Liver (tissue), 9 donors: ENCODE measurements around the gene KIF26B. TPM values are rescaled to one million over a fixed set of nuclear protein-coding genes. Genes with fewer than 3 reads are reported as not detected.

Source experiments
- DNase-seq: peaks from one replicate; pipeline ENCODE4 v3.0.0-alpha.2; 2017; ENCODE audit warnings: low spot score
- H3K27ac ChIP-seq, 2 donors: one replicate each; pipeline ENCODE4 v1.7.0; 2013; ENCODE audit warnings: inconsistent platforms in 2 of 2, low read length in 2 of 2, control low read depth in 1 of 2, low read depth in 1 of 2, mild to moderate bottlenecking in 1 of 2
- H3K27me3 ChIP-seq, 4 donors: one replicate each; pipeline versions ENCODE4 v1.6.1 to v1.7.0; 2013; ENCODE audit warnings: low read length in 3 of 4, inconsistent platforms in 1 of 4, mild to moderate bottlenecking in 1 of 4, moderate library complexity in 1 of 4; ENCODE audit not compliant: control insufficient read depth in 4 of 4, insufficient read depth in 4 of 4
- H3K36me3 ChIP-seq, 4 donors: one replicate each; pipeline versions ENCODE4 v1.6.1 to v1.7.0; 2013; ENCODE audit warnings: low read length in 3 of 4, mild to moderate bottlenecking in 3 of 4, low read depth in 1 of 4, moderate library complexity in 1 of 4; ENCODE audit not compliant: control insufficient read depth in 4 of 4, insufficient read depth in 3 of 4
- H3K4me1 ChIP-seq, 4 donors: one replicate each; pipeline versions ENCODE4 v1.6.1 to v1.7.0; 2013; ENCODE audit warnings: low read length in 3 of 4, mild to moderate bottlenecking in 3 of 4, moderate library complexity in 1 of 4; ENCODE audit not compliant: control insufficient read depth in 4 of 4, insufficient read depth in 4 of 4
- H3K4me3 ChIP-seq, 3 donors: one replicate each; pipeline versions ENCODE4 v1.6.1 to v1.7.0; 2013; ENCODE audit warnings: low read length in 3 of 3, control low read depth in 1 of 3, low read depth in 1 of 3, mild to moderate bottlenecking in 1 of 3
- H3K9ac ChIP-seq, 2 donors: one replicate each; pipeline ENCODE4 v1.7.0; 2013; ENCODE audit warnings: low read length in 2 of 2, mild to moderate bottlenecking in 2 of 2, moderate library complexity in 2 of 2, control low read depth in 1 of 2, low read depth in 1 of 2
- H3K9me3 ChIP-seq, 4 donors: one replicate each; pipeline versions ENCODE4 v1.6.1 to v1.7.0; 2013; ENCODE audit warnings: low read length in 3 of 4; ENCODE audit not compliant: control insufficient read depth in 4 of 4
- CTCF ChIP-seq: fragments of 150-350 bp; IDR thresholded peaks from 2 replicates; pipeline ENCODE4 v1.5.1; 2017; ENCODE audit warnings: improper control_type of control experiment, low read depth, low read length; ENCODE audit not compliant: missing input control
- EGR1 ChIP-seq, 2 donors: IDR thresholded peaks; 2 replicates each; pipeline ENCODE4 v1.6.1; 2016 to 2018; ENCODE audit warnings: antibody characterized with exemption in 2 of 2, low read depth in 2 of 2
- FOXA1 ChIP-seq: IDR thresholded peaks from 2 replicates; pipeline ENCODE4 v1.6.1; 2016; ENCODE audit warnings: antibody characterized with exemption
- FOXA2 ChIP-seq: IDR thresholded peaks from 2 replicates; pipeline ENCODE4 v1.6.1; 2016; ENCODE audit warnings: antibody characterized with exemption
- GABPA ChIP-seq, 2 donors: IDR thresholded peaks in 1 of 2; conservative IDR thresholded peaks in 1 of 2; 2 replicates each; pipeline ENCODE4 v1.6.1; 2016; ENCODE audit warnings: antibody characterized with exemption in 2 of 2, mild to moderate bottlenecking in 1 of 2, moderate library complexity in 1 of 2
- HNF4A ChIP-seq, 2 donors: conservative IDR thresholded peaks; 2 replicates each; pipeline ENCODE4 v1.6.1; 2016; ENCODE audit warnings: antibody characterized with exemption in 2 of 2, mild to moderate bottlenecking in 2 of 2
- JUND ChIP-seq, 2 donors: IDR thresholded peaks; 2 replicates each; pipeline ENCODE4 v1.6.1; 2016; ENCODE audit warnings: antibody characterized with exemption in 2 of 2
- NR2F2 ChIP-seq: IDR thresholded peaks from 2 replicates; pipeline ENCODE4 v1.6.1; 2016; ENCODE audit warnings: antibody characterized with exemption
- RAD21 ChIP-seq, 2 donors: IDR thresholded peaks; 2 replicates each; pipeline ENCODE4 v1.6.1; 2016; ENCODE audit warnings: antibody characterized with exemption in 2 of 2, mild to moderate bottlenecking in 2 of 2
- RXRA ChIP-seq, 2 donors: IDR thresholded peaks; 2 replicates each; pipeline ENCODE4 v1.6.1; 2017 to 2018; ENCODE audit warnings: antibody characterized with exemption in 2 of 2, mild to moderate bottlenecking in 1 of 2
- SP1 ChIP-seq: IDR thresholded peaks from 2 replicates; pipeline ENCODE4 v1.6.1; 2018; ENCODE audit warnings: antibody characterized with exemption, mild to moderate bottlenecking
- TAF1 ChIP-seq: conservative IDR thresholded peaks from 2 replicates; pipeline ENCODE4 v1.6.1; 2016; ENCODE audit warnings: antibody characterized with exemption, mild to moderate bottlenecking
- YY1 ChIP-seq: IDR thresholded peaks from 2 replicates; pipeline ENCODE4 v1.6.1; 2016; ENCODE audit warnings: antibody characterized with exemption, mild to moderate bottlenecking
- ZBTB33 ChIP-seq: IDR thresholded peaks from 2 replicates; pipeline ENCODE4 v1.6.1; 2016; ENCODE audit warnings: antibody characterized with exemption
- WGBS: extraction: QIAGEN DNeasy Blood & Tissue Kit; methylation state at CpG from one replicate; pipeline ENCODE4 v1.1.7; 2013; 5-methylcytosine and 5-hydroxymethylcytosine counted together
- polyA plus RNA-seq, 2 donors: library from polyadenylated mRNA; stranded (reverse) in 1 of 2; unstranded in 1 of 2; fragments of 200-250 nt in 1 of 2; fragments of >200 nt in 1 of 2; fragmentation: Nextera tagmentation in 1 of 2; extraction: Ambion mirVana in 1 of 2; gene quantifications; one replicate each; pipeline versions ENCODE4 v1.2.1 to v1.2.3, GENCODE V29; 2013 to 2015
- total RNA-seq, 2 donors: library from RNA; depleted of rRNA; stranded (reverse); fragments of >200 nt; gene quantifications; one replicate each; pipeline ENCODE4 v1.2.3, GENCODE V29; 2014
- TF ChIP-seq, protein P1 (sequence below): IDR thresholded peaks from 2 replicates; pipeline ENCODE4 v1.6.1; 2016; ENCODE audit warnings: antibody characterized with exemption
- TF ChIP-seq, protein P2 (sequence below): IDR thresholded peaks from 2 replicates; pipeline ENCODE4 v1.6.1; 2016; ENCODE audit warnings: antibody characterized with exemption, mild to moderate bottlenecking
- donor health status: healthy.
- donor health status: healthy.
- donor health status: healthy.
- donor health status: healthy.
- donor health status: healthy.

KIF26B gene
- total and polyA plus RNA-seq, 4 donors = 0.10 to 1.7 (median 0.34) TPM

DNA sequence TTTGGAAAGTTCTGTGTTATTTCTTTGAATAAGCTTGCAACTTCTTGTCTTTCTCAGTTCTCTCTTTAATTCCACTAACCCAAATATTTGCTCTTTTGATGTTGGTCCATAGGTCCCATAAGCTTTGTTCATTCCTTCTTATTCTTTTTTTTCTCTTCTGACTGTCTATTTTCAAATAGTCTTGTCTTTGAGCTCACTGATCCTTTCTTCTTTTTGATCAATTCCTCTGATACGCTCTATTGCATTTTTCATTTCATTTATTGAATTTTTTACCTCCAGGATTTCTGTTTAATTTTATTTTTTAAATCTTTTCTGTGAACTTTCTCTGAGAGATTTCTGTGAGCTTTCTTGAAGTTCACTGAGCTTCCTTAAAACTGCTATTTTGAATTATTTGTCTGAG is 486.6 kb downstream of the KIF26B start:
- Histone ChIP-seq H3K27me3 (peaks cover 0 to 4% (median 0%) of the 10 kb centered on the region in 4 donors), H3K4me3 (no peak overlapping the region), H3K4me1 (no peaks in the 10 kb centered on the region), H3K9ac (no peak overlapping the region), H3K36me3 (no peaks in the 10 kb centered on the region), H3K9me3 (peaks cover 0 to 16% (median 4%) of the 10 kb centered on the region in 4 donors), H3K27ac (no peak overlapping the region)
- 100% methylated on average over 1 of the region's 1 CpG for WGBS
- no peak for DNase-seq
- TF ChIP-seq FOXA2 (no peak), HNF4A (conservative IDR thresholded peaks at IDR 0.05) (no peak), RAD21 (IDR thresholded peaks at IDR 0.05) (no peak), SP1 (no peak), NR2F2 (no peak), CTCF (no peak)

GRCh38 chr1:245645406-245645805 is 490.6 kb downstream of the KIF26B start:
- Histone ChIP-seq H3K4me1 (no peaks in the 10 kb centered on the region), H3K36me3 (no peaks in the 10 kb centered on the region), H3K4me3 (no peak overlapping the region), H3K9me3 (peaks cover 0 to 8% (median 4%) of the 10 kb centered on the region in 4 donors), H3K9ac (no peak overlapping the region), H3K27ac (no peak overlapping the region), H3K27me3 (peaks cover 0 to 4% (median 0%) of the 10 kb centered on the region in 4 donors)
- 56% methylated on average over 4 of the region's 4 CpGs for WGBS
- no peak for DNase-seq
- no peak for TF ChIP-seq CTCF
- TF ChIP-seq, protein P1, sequence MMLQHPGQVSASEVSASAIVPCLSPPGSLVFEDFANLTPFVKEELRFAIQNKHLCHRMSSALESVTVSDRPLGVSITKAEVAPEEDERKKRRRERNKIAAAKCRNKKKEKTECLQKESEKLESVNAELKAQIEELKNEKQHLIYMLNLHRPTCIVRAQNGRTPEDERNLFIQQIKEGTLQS = no peak
- no peak for TF ChIP-seq RXRA (IDR thresholded peaks at IDR 0.05)
- TF ChIP-seq FOXA2 = no peak
- TF ChIP-seq ZBTB33 = no peak
- no peak for TF ChIP-seq JUND (IDR thresholded peaks at IDR 0.05)
- TF ChIP-seq EGR1 (IDR thresholded peaks at IDR 0.05; ENCODE audit: low read depth in 2 of 2) = no peak
- TF ChIP-seq YY1 = no peak
- no peak for TF ChIP-seq HNF4A (conservative IDR thresholded peaks at IDR 0.05)
- TF ChIP-seq TAF1 = no peak
- TF ChIP-seq FOXA1 = no peak
- TF ChIP-seq GABPA (IDR thresholded peaks at IDR 0.05 in 1 of 2, conservative IDR thresholded peaks at IDR 0.05 in 1 of 2) = no peak
- TF ChIP-seq, protein P2, sequence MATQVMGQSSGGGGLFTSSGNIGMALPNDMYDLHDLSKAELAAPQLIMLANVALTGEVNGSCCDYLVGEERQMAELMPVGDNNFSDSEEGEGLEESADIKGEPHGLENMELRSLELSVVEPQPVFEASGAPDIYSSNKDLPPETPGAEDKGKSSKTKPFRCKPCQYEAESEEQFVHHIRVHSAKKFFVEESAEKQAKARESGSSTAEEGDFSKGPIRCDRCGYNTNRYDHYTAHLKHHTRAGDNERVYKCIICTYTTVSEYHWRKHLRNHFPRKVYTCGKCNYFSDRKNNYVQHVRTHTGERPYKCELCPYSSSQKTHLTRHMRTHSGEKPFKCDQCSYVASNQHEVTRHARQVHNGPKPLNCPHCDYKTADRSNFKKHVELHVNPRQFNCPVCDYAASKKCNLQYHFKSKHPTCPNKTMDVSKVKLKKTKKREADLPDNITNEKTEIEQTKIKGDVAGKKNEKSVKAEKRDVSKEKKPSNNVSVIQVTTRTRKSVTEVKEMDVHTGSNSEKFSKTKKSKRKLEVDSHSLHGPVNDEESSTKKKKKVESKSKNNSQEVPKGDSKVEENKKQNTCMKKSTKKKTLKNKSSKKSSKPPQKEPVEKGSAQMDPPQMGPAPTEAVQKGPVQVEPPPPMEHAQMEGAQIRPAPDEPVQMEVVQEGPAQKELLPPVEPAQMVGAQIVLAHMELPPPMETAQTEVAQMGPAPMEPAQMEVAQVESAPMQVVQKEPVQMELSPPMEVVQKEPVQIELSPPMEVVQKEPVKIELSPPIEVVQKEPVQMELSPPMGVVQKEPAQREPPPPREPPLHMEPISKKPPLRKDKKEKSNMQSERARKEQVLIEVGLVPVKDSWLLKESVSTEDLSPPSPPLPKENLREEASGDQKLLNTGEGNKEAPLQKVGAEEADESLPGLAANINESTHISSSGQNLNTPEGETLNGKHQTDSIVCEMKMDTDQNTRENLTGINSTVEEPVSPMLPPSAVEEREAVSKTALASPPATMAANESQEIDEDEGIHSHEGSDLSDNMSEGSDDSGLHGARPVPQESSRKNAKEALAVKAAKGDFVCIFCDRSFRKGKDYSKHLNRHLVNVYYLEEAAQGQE = no peak
